ENCODE measurements around the gene RAD23A. TPM values are rescaled to one million over a fixed set of nuclear protein-coding genes. Genes with fewer than 3 reads are reported as not detected.
"Not testable (repeated sequence)": the region's sequence is repeated elsewhere in the genome, so short reads cannot be mapped to it uniquely, and the experiment has no call there.

RAD23A gene
- total RNA-seq, 1 donor from 2014 or later, result 40.6 TPM

DNA sequence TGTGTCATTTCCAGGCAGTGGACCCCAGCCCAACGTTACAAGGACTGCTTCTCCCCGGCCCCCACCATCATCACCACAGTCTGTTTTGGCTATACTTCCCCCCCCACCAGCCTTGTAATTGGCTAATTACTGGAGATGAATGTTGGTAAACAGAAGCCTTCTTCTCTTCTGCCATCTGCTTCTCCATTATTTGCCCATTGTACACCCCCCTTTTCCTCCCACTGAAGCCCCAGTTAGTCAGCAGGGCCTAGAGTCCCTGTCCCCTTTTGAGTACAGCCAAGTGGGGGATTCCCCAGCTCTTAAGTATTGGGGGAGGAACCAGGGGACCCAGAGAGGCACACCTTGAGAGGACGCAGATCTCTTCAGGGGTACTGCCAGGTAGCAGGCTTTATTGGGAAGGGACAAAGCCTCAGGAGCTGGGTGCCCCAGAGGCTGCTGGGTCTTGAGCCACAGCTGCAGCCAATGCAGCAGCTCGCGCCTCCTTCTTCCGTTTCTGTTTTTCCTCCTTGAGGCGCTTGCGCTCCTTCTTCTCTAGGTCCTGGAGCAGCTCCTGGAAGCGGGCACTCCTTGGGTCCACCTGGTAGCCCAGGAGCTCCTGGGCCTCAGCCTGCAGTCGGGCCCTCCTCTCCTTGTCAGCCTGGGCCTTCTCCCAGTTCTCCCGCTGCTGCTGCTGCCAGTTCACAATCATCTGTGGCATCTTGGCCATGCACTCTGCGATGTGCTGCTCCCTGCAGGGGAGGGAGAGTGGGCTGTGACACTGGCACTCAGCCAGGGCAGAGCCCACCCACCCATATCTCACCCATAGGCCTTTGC is 8.3 kb downstream of the RAD23A start:
- H3K9me3 Mint-ChIP-seq (ENCODE audit: unreplicated experiment), result no peaks in the 10 kb centered on the region
- H3K36me3 Mint-ChIP-seq (ENCODE audit: low read depth, unreplicated experiment), result peaks cover 5% of the 10 kb centered on the region
- FAIRE-seq (no peak), DNase-seq (ENCODE audit: low read depth) (no peak)
- peaks cover 16% of the 10 kb centered on the region for H3K4me1 Mint-ChIP-seq (ENCODE audit: low read depth, unreplicated experiment)
- Histone ChIP-seq H3K36me3 (ENCODE audit: insufficient read depth, low read length) (peaks cover 20% of the 10 kb centered on the region), H3K9me3 (ENCODE audit: insufficient read depth, low read depth, low read length) (no peaks in the 10 kb centered on the region), H3K27ac (ENCODE audit: low read depth, low read length) (peak overlapping the region; percentile 95), H3K4me2 (ENCODE audit: low read length) (peak overlapping the region; percentile 71), H4K20me1 (ENCODE audit: insufficient read depth, low read length) (peaks cover 20% of the 10 kb centered on the region), H3K4me1 (ENCODE audit: insufficient read depth, low read length) (peaks cover 29% of the 10 kb centered on the region), H2AFZ (ENCODE audit: low read depth, low read length) (no peak overlapping the region), H3K9ac (ENCODE audit: low read length) (peak overlapping the region; percentile 74), H3K4me3 (ENCODE audit: insufficient read depth, low read depth, low read length) (no peak overlapping the region), H3K27me3 (ENCODE audit: insufficient read depth, low read length) (no peaks in the 10 kb centered on the region), H3K79me2 (ENCODE audit: insufficient read depth, low read length) (peaks cover 60% of the 10 kb centered on the region)
- TF ChIP-seq, protein P1, sequence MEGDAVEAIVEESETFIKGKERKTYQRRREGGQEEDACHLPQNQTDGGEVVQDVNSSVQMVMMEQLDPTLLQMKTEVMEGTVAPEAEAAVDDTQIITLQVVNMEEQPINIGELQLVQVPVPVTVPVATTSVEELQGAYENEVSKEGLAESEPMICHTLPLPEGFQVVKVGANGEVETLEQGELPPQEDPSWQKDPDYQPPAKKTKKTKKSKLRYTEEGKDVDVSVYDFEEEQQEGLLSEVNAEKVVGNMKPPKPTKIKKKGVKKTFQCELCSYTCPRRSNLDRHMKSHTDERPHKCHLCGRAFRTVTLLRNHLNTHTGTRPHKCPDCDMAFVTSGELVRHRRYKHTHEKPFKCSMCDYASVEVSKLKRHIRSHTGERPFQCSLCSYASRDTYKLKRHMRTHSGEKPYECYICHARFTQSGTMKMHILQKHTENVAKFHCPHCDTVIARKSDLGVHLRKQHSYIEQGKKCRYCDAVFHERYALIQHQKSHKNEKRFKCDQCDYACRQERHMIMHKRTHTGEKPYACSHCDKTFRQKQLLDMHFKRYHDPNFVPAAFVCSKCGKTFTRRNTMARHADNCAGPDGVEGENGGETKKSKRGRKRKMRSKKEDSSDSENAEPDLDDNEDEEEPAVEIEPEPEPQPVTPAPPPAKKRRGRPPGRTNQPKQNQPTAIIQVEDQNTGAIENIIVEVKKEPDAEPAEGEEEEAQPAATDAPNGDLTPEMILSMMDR (IDR thresholded peaks at IDR 0.05; ENCODE audit: insufficient read depth, low read depth, low read length), result no peak
- TF ChIP-seq EZH2 (IDR thresholded peaks at IDR 0.05; ENCODE audit: insufficient read depth, low read length), result no peak
- H3K4me3 Mint-ChIP-seq (ENCODE audit: unreplicated experiment), result peak overlapping the region; percentile 69
- H3K27me3 Mint-ChIP-seq (ENCODE audit: low read depth, unreplicated experiment), result no peaks in the 10 kb centered on the region
- H3K27ac Mint-ChIP-seq (ENCODE audit: unreplicated experiment), result no peak overlapping the region

DNA sequence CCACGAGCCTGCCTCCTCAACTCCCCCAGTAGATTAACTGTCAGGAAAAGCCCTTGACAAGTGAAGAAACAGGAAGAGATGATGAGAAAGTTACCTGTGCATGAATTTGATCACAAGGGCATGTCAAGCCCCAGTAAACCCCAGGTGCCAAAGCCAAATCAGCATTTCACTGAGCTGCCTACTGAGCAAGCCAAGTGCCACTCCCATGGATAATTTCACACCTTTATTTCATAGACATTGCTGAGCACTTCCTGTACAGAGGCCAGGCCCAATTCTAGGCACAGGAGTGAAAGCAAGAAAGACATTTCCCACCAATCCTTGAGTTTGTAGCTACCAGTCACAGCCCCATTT is 8.9 kb downstream of the RAD23A start:
- Mint-ChIP-seq H3K27ac (ENCODE audit: unreplicated experiment) (no peak overlapping the region), H3K36me3 (ENCODE audit: low read depth, unreplicated experiment) (peaks cover 5% of the 10 kb centered on the region), H3K27me3 (ENCODE audit: low read depth, unreplicated experiment) (no peaks in the 10 kb centered on the region), H3K4me3 (ENCODE audit: unreplicated experiment) (peak overlapping the region; percentile 69), H3K9me3 (ENCODE audit: unreplicated experiment) (no peaks in the 10 kb centered on the region), H3K4me1 (ENCODE audit: low read depth, unreplicated experiment) (peaks cover 16% of the 10 kb centered on the region)
- no peak for TF ChIP-seq EZH2 (IDR thresholded peaks at IDR 0.05; ENCODE audit: insufficient read depth, low read length)
- TF ChIP-seq, protein P1 (IDR thresholded peaks at IDR 0.05; ENCODE audit: insufficient read depth, low read depth, low read length), result no peak
- Histone ChIP-seq H3K9me3 (ENCODE audit: insufficient read depth, low read depth, low read length) (no peaks in the 10 kb centered on the region), H4K20me1 (ENCODE audit: insufficient read depth, low read length) (peaks cover 20% of the 10 kb centered on the region), H3K27me3 (ENCODE audit: insufficient read depth, low read length) (no peaks in the 10 kb centered on the region), H3K4me2 (ENCODE audit: low read length) (peak overlapping the region; percentile 11), H3K79me2 (ENCODE audit: insufficient read depth, low read length) (peaks cover 54% of the 10 kb centered on the region), H2AFZ (ENCODE audit: low read depth, low read length) (no peak overlapping the region), H3K9ac (ENCODE audit: low read length) (peak overlapping the region; percentile 11), H3K36me3 (ENCODE audit: insufficient read depth, low read length) (peaks cover 14% of the 10 kb centered on the region), H3K27ac (ENCODE audit: low read depth, low read length) (peak overlapping the region; percentile 24), H3K4me1 (ENCODE audit: insufficient read depth, low read length) (peaks cover 29% of the 10 kb centered on the region), H3K4me3 (ENCODE audit: insufficient read depth, low read depth, low read length) (no peak overlapping the region)
- DNase-seq (ENCODE audit: low read depth) (no peak), FAIRE-seq (no peak)

DNA sequence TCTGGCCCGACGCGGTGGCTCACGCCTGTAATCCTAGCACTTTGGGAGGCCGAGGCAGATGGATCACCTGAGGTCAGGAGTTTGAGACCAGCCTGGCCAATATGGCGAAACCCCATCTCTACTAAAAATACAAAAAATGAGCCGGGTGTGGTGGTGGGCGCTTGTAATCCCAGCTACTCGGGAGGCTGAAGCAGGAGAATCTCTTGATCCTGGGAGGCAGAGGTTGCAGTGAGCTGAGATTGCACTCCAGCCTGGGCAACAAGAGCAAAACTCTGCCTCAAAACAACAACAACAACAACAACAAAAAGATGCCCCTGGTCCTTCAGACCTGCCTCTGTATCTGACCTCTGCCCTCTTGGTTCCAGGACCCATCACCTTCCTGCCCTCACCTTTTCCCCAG is 9.9 kb downstream of the RAD23A start:
- Histone ChIP-seq H3K4me2 (ENCODE audit: low read length) (peak overlapping the region; percentile 91), H3K4me3 (ENCODE audit: insufficient read depth, low read depth, low read length) (peak overlapping the region; percentile 87), H3K4me1 (ENCODE audit: insufficient read depth, low read length) (peaks cover 29% of the 10 kb centered on the region), H3K9ac (ENCODE audit: low read length) (peak overlapping the region; percentile 93), H4K20me1 (ENCODE audit: insufficient read depth, low read length) (peaks cover 20% of the 10 kb centered on the region), H3K79me2 (ENCODE audit: insufficient read depth, low read length) (peaks cover 52% of the 10 kb centered on the region)
- H3K27me3 Mint-ChIP-seq (ENCODE audit: low read depth, unreplicated experiment); H3K36me3 ChIP-seq (ENCODE audit: insufficient read depth, low read length); H3K36me3 Mint-ChIP-seq (ENCODE audit: low read depth, unreplicated experiment); DNase-seq (ENCODE audit: low read depth); H3K9me3 Mint-ChIP-seq (ENCODE audit: unreplicated experiment); H3K27ac ChIP-seq (ENCODE audit: low read depth, low read length); FAIRE-seq; H3K9me3 ChIP-seq (ENCODE audit: insufficient read depth, low read depth, low read length); H3K27me3 ChIP-seq (ENCODE audit: insufficient read depth, low read length); H2AFZ ChIP-seq (ENCODE audit: low read depth, low read length): not testable (repeated sequence)
- H3K4me1 Mint-ChIP-seq (ENCODE audit: low read depth, unreplicated experiment), result peaks cover 16% of the 10 kb centered on the region
- H3K27ac Mint-ChIP-seq (ENCODE audit: unreplicated experiment), result peak overlapping the region; percentile 75
- H3K4me3 Mint-ChIP-seq (ENCODE audit: unreplicated experiment), result peak overlapping the region; percentile 94

Measured in astrocyte (in vitro differentiated cells and primary cell).